ENCODE measurements around the gene PSPN.

Gene PSPN

DNA sequence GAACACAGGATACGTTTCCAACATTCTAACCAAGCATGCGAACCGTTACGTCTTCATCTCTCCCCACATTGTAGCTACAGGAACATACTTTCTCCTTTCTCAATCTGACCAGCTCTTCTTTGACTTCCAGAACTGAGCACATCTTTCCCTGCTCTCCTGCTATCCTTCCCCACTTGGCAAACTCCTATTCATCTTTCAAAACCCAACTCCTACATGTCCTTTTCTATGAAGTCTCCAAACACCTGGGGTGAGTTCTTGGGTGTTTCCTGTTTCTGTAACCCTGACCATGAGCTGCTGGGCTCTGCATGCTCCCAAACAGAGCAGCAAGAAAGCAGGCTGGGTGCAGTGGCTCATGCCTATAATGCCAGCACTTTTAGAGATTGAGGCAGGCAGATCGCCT lies 48.9 kb downstream of the PSPN start:
- DNase-seq (ENCODE audit: low spot score) (no peak), FAIRE-seq (no peak)

GRCh38 chr19:6325614-6326013 lies 50.1 kb downstream of the PSPN start:
- DNase-seq (ENCODE audit: low spot score) (no peak), FAIRE-seq (no peak)

Measured in RCC 7860 (cell line).